Activated naive CD4-positive, alpha-beta T cell treated with anti-CD3 and anti-CD28 coated beads for 36 hours (primary cell): Measurements from ENCODE around the gene FRMD4A. TPM values are rescaled to one million over a fixed set of nuclear protein-coding genes. Genes with fewer than 3 reads are reported as not detected.

Experiments
- CTCF ChIA-PET: fragments of 350-600 bp; sonication (Branson Sonifier 250); formaldehyde crosslinking; loops from one replicate; lab custom pipeline; 2021; ENCODE audit warnings: antibody characterized with exemption; lab: Charles Lee
- DNase-seq: peaks from one replicate; pipeline ENCODE4 v3.0.0-alpha.2; 2020
- H3K27ac Mint-ChIP-seq: one replicate; pipeline ENCODE4 v1.8.0; 2021; ENCODE audit warnings: mild to moderate bottlenecking, mixed read lengths
- H3K27me3 Mint-ChIP-seq: one replicate; pipeline ENCODE4 v1.8.0; 2021; ENCODE audit warnings: low read depth, mixed read lengths
- H3K36me3 Mint-ChIP-seq: one replicate; pipeline ENCODE4 v1.8.0; 2021; ENCODE audit warnings: low read depth, mixed read lengths
- H3K4me1 Mint-ChIP-seq: one replicate; pipeline ENCODE4 v1.8.0; 2021; ENCODE audit warnings: low read depth, mixed read lengths
- H3K4me3 Mint-ChIP-seq: one replicate; pipeline ENCODE4 v1.8.0; 2021; ENCODE audit warnings: mild to moderate bottlenecking, moderate library complexity, mixed read lengths
- H3K9me3 Mint-ChIP-seq: one replicate; pipeline ENCODE4 v1.8.0; 2021; ENCODE audit warnings: mixed read lengths
- intact Hi-C: fragments of 100-400 bp; cut with micrococcal nuclease; formaldehyde crosslinking; loops from one replicate; pipeline ENCODE4 v1.15.1; 2023
- total RNA-seq, 2 experiments: library from RNA; stranded (reverse); gene quantifications; one replicate each; pipeline ENCODE4 v1.2.3, GENCODE V29; 2021

The FRMD4A gene
- total RNA-seq, 2 experiments from 2014 or later, result 0.69 to 1.1 TPM

DNA sequence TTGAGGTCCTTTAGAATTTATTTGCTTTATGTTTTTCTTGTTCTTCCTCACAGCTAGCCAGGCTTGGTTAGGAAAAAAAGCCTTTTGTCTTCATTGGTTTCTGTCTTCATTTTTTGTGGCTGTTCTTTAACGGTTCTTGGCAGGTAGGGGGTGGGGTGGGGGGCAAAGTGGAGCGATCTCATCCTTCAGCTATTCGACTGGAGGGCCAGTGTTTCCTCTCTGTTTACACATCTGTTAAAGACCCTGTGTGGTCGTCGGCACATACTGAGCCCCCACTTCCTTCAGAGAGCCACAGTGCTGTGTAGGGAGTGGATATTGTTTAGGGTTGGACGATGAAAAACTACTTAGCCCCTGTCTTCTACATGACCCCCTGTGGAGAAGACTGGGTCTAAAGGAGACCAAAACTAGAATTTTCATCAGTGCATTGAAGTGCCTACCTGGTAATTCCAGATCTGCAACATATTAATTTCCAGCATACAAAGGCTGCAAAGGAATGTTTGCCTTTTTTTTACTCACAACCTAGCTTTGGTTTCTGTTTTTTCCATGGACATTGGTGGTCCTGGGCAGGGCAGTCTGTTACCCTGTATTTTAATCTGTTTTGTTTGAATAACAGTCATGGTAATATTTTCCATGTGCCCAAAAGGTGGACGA, 714.9 kb downstream of the FRMD4A start:
- no peak for DNase-seq
- Mint-ChIP-seq H3K36me3 (peaks cover 32% of the 10 kb centered on the region), H3K4me3 (no peak overlapping the region), H3K9me3 (no peaks in the 10 kb centered on the region), H3K4me1 (no peaks in the 10 kb centered on the region), H3K27me3 (no peaks in the 10 kb centered on the region), H3K27ac (no peak overlapping the region)
- intact Hi-C loops, result no loop called here
- CTCF ChIA-PET, result no interaction called here

DNA sequence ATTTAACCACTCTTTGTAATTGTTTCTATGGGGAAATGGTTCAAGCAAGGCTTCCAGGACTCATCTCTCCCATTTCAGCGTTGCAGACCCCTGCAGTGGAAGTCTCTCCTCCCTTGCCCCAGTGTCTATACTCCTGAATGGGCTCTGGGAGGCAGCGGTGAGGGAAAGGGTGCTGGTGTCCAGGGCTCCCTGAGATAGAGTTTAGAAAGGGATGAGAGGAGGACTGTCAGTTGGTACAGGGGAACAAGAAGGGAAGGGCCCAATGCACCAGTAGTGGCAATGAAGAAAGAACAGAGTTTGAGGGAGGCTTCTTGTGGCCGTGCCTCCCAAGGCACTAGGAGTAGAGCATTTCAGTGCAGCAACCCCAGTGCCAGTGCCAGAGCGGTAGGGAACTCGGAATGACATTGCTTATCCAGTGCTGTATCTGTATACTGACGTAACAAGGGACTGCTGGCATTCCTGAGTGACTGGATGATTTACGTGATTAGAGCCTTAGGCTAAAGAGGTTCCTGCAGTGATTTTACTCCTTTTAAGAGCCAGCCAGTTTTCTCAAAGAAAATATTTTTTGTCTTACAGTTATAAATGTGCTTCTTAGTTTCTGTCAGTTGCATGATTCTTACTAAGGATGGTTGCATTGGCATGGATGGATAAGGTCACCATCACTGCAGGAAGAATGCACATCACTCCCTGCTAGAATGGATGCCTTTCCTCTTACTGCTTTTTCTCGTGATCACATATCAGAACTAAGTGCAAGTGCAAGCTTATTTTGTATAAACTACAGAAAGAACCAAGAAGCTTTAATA, 716.0 kb downstream of the FRMD4A start:
- Mint-ChIP-seq H3K36me3 (peaks cover 39% of the 10 kb centered on the region), H3K4me1 (no peaks in the 10 kb centered on the region), H3K27me3 (no peaks in the 10 kb centered on the region), H3K27ac (no peak overlapping the region), H3K9me3 (no peaks in the 10 kb centered on the region), H3K4me3 (no peak overlapping the region)
- no peak for DNase-seq
- CTCF ChIA-PET, result no interaction called here
- intact Hi-C loops, result no loop called here

DNA sequence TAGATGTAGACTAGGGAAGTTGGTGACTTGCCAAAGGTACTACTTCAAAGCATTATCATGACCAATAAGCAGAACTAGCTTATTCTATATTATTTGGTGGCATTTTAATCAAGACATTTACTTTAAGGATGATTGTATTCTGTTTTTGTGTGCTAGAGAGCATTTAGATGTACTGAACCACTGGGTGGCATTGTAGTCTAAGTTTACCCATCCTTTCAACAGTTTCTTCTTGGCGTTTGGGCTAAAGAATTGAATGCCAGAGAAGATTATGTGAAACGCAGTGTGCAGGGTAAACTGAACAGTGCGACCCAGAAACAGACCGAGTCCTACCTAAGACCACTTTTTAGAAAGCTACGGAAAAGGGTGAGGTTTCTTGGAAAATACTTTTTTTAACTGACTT, 717.2 kb downstream of the FRMD4A start:
- H3K27ac Mint-ChIP-seq, result no peak overlapping the region
- H3K9me3 Mint-ChIP-seq, result no peaks in the 10 kb centered on the region
- H3K4me1 Mint-ChIP-seq, result no peaks in the 10 kb centered on the region
- intact Hi-C loops, result loop anchor here (1.0 kb wide), 1 partner anchor 165 kb away; no protein-coding TSS in a partner anchor
- H3K27me3 Mint-ChIP-seq, result no peaks in the 10 kb centered on the region
- H3K4me3 Mint-ChIP-seq, result no peak overlapping the region
- no peak for DNase-seq
- peaks cover 39% of the 10 kb centered on the region for H3K36me3 Mint-ChIP-seq
- CTCF ChIA-PET, result no interaction called here

DNA sequence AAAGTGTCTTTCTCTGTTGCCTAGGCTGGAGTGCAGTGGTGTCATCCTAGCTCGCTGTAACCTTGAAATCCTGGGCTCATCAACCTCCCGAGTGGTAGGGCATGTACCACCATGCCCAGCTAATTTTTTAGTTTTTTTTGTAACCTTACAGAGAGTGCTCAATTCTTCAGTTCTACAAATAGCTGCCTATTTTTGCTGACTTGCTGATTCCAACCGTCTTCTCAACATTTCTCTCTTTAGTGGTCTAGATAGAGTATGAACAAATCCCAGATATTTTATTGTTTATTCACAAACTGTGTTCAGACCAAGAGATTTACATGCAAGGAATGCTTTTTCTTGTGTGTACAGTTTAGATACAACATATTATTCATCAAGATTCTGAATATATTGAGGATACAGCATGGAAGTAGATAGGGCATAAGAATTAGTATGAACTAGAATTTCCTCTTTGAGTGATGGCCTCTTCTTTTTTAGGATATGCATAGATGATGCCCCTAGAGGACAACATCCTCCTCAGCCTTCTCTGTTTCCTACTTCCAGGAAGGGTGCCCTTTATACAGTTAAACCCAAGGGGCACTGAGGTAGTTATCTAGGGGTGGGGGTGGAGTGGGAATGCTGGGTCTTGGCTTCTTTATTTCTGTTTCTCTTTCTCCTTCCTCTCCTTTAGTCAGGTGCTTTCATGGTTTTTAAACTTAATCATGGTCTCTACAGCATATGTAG, 717.9 kb downstream of the FRMD4A start:
- no peaks in the 10 kb centered on the region for H3K27me3 Mint-ChIP-seq
- no peaks in the 10 kb centered on the region for H3K4me1 Mint-ChIP-seq

DNA sequence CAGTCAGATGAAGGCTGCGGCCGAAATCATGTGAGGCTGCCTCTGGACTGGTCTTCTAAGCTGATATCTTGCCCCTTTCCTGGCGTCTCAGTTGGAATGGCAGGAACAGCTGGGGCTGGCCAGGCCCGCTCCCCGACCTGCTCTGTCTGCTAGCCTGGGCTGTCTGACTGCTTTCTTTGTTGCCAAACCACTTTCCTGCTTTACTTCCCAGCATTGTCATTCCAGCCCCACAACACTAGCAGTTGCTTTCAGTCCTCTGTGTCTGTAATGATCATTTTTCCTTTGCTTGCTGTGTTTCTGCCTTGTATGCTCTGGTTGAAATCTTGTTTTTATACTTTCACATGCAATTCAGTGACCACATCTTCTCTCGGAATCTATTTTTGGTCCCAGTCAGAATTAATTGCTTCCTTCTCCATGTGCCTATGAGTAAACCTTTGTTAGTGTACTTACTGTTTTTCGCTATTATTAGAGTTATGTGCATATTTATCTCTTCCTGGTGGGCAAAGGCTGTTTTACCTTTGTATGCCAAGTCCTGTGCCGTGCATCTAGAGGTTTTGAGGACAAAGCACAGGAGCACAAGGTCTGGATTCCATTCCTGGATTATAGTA, 722.4 kb downstream of the FRMD4A start:
- Mint-ChIP-seq H3K9me3 (no peaks in the 10 kb centered on the region), H3K36me3 (peaks cover 32% of the 10 kb centered on the region), H3K27ac (no peak overlapping the region), H3K4me1 (no peaks in the 10 kb centered on the region), H3K27me3 (no peaks in the 10 kb centered on the region), H3K4me3 (no peak overlapping the region)
- no peak for DNase-seq
- intact Hi-C loops, result no loop called here
- CTCF ChIA-PET, result no interaction called here

More for the DNA sequence above, 717.9 kb downstream of the FRMD4A start:
- Mint-ChIP-seq H3K9me3 (no peaks in the 10 kb centered on the region), H3K4me3 (no peak overlapping the region), H3K27ac (no peak overlapping the region), H3K36me3 (peaks cover 38% of the 10 kb centered on the region)
- CTCF ChIA-PET, result no interaction called here
- intact Hi-C loops, result loop anchor here (1.0 kb wide), 1 partner anchor 165 kb away; no protein-coding TSS in a partner anchor
- no peak for DNase-seq

DNA sequence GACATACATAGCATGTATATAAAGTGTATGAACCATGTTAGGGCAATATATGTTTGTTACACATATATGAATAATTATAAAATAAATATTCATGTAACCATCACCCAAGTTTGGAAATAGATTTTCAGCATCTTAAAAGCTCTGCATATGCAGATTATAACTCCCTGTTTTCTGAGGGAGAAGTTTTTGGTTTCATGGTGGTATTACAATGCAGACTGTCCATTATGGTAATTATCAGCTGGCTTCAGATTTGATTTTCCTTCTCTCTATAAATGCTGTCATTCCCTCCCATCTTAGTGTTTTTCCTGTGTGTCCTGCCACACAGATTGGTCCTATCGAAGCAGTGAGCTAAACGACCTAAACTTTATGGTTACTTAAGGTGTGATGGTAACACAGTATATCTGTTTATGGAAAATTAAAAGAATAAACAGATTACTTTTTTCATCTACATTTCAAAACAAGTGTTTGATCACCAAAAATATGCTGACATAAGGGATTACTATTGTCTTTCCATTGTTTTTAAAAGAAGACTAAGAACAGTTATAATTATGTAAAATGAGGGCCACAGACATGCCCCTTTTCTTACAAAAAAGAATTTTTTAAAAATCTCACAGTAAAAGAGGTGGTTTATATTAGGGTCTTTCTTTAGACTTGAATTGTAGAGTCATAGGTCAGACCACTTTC, 726.2 kb downstream of the FRMD4A start:
- intact Hi-C loops, result no loop called here
- no peak overlapping the region for H3K4me3 Mint-ChIP-seq
- no peaks in the 10 kb centered on the region for H3K9me3 Mint-ChIP-seq
- H3K4me1 Mint-ChIP-seq, result no peaks in the 10 kb centered on the region
- no peak overlapping the region for H3K27ac Mint-ChIP-seq
- CTCF ChIA-PET, result no interaction called here
- H3K27me3 Mint-ChIP-seq, result no peaks in the 10 kb centered on the region
- H3K36me3 Mint-ChIP-seq, result peaks cover 10% of the 10 kb centered on the region
- DNase-seq, result no peak

DNA sequence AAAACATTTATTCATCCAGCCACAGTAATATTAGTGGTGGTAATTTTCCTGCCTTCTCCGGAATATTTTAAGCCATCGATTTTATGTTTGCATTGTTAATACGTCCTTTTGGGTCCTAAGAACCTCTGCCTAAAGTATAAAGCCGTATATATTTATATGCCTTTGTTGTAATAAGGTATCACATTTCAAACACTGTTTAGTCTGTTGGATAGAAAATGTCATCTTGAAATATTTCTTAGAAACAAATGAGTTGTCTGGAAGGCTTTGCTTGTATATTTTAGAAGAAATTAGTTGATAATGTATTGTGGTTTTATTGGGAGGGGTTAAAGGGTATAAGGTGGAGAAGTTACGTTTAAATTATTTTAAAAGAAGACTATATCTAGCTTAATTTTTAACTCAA, 732.8 kb downstream of the FRMD4A start:
- Mint-ChIP-seq H3K36me3 (peaks cover 13% of the 10 kb centered on the region), H3K4me1 (peaks cover 4% of the 10 kb centered on the region)
- CTCF ChIA-PET, result no interaction called here

DNA sequence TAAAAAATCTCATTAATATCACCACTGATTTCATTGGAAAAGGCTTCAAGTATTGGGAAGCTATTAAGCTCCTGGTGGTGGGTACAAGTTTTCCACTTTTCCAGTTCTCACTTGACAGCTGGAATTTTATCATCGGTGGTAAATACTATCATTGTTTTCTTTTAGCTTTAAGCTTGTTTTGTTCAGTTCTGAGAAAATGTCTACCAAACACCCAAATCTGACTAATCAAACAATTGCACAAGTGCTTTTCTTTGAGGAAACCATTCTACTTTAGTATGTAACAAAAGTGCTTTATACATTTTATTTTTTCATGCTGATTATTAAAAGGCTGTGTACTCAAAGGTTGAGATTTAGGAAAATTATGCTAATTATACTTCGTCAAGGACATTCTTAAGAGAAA, 736.1 kb downstream of the FRMD4A start:
- CTCF ChIA-PET, result no interaction called here
- no peaks in the 10 kb centered on the region for H3K9me3 Mint-ChIP-seq
- H3K27me3 Mint-ChIP-seq, result no peaks in the 10 kb centered on the region
- H3K4me1 Mint-ChIP-seq, result peaks cover 6% of the 10 kb centered on the region
- no peak overlapping the region for H3K27ac Mint-ChIP-seq
- no peak overlapping the region for H3K4me3 Mint-ChIP-seq
- peaks cover 20% of the 10 kb centered on the region for H3K36me3 Mint-ChIP-seq
- no peak for DNase-seq
- intact Hi-C loops, result no loop called here

More for the DNA sequence above, 732.8 kb downstream of the FRMD4A start:
- no peak overlapping the region for H3K27ac Mint-ChIP-seq
- no peaks in the 10 kb centered on the region for H3K9me3 Mint-ChIP-seq
- intact Hi-C loops, result no loop called here
- H3K27me3 Mint-ChIP-seq, result no peaks in the 10 kb centered on the region
- no peak overlapping the region for H3K4me3 Mint-ChIP-seq
- DNase-seq, result no peak
